HEK293 (cell line): ENCODE measurements around the gene DBX2.
"Not testable (repeated sequence)": the region's sequence is repeated elsewhere in the genome, so short reads cannot be mapped to it uniquely, and the experiment has no call there.

Experiments used
- CTCF ChIA-PET: fragments of 350-600 bp; formaldehyde crosslinking; extraction: SDS; loops from one replicate; lab custom pipeline; 2021; ENCODE audit warnings: antibody characterized with exemption; lab: Yijun Ruan, JAX
- POLR2A ChIA-PET: fragments of 300-600 bp; formaldehyde crosslinking; extraction: SDS; loops from one replicate; lab custom pipeline; 2020; ENCODE audit warnings: antibody characterized with exemption, inconsistent platforms; lab: Yijun Ruan, JAX
- H3K27ac ChIP-seq: fragments of 200-500 bp; sonication (Bioruptor generic); 2 replicates; pipeline ENCODE4 v1.5.1; 2014; ENCODE audit warnings: low read depth, low read length, control low read depth, inconsistent platforms; ENCODE audit errors: extremely low read depth
- H3K36me3 ChIP-seq, 2 experiments: fragments of 200-500 bp in 1 of 2; sonication (Bioruptor generic) in 1 of 2; 1 replicate in 1 of 2; 2 replicates in 1 of 2; pipeline ENCODE4 v1.5.1; 2014 to 2017; ENCODE audit warnings: inconsistent platforms in 2 of 2, low read length in 2 of 2; ENCODE audit not compliant: control insufficient read depth in 2 of 2, insufficient read depth in 1 of 2
- H3K4me1 ChIP-seq: fragments of 200-500 bp; sonication (Bioruptor generic); 2 replicates; pipeline ENCODE4 v1.5.1; 2014; ENCODE audit warnings: mild to moderate bottlenecking, low read length, inconsistent platforms; ENCODE audit not compliant: control insufficient read depth, insufficient read depth
- H3K4me3 ChIP-seq: 2 replicates; pipeline ENCODE4 v1.5.1; 2011; ENCODE audit warnings: low read depth, mild to moderate bottlenecking, control low read depth, low read length, moderate library complexity
- H3K9me3 ChIP-seq: fragments of 200-500 bp; sonication (Bioruptor generic); 2 replicates; pipeline ENCODE4 v1.5.1; 2014; ENCODE audit warnings: low read depth, low read length, inconsistent platforms; ENCODE audit not compliant: control insufficient read depth, insufficient read depth
- ELK4 ChIP-seq: IDR thresholded peaks from 2 replicates; pipeline ENCODE4 v1.6.1; 2011; ENCODE audit warnings: mild to moderate bottlenecking, low read depth, low read length, borderline replicate concordance
- HOXA7 ChIP-seq: sonication (generic); formaldehyde crosslinking; IDR thresholded peaks from 2 replicates; pipeline ENCODE4 v1.8.1; 2022; ENCODE audit warnings: missing genetic modification reagents, borderline replicate concordance
- MEIS1 ChIP-seq: sonication (generic); formaldehyde crosslinking; IDR thresholded peaks from 2 replicates; pipeline ENCODE4 v1.8.1; 2022; ENCODE audit warnings: missing genetic modification reagents, mild to moderate bottlenecking, borderline replicate concordance
- OVOL3 ChIP-seq: fragments of 450-650 bp; formaldehyde crosslinking; IDR thresholded peaks from 2 replicates; pipeline ENCODE4 v1.5.1; 2016; ENCODE audit warnings: missing biosample characterization, missing genetic modification characterization
- YY1 ChIP-seq: fragments of 450-650 bp; formaldehyde crosslinking; IDR thresholded peaks from 2 replicates; pipeline ENCODE4 v1.5.1; 2018; ENCODE audit warnings: missing biosample characterization, missing genetic modification characterization
- ZBTB49 ChIP-seq: fragments of 450-650 bp; formaldehyde crosslinking; IDR thresholded peaks from 2 replicates; pipeline ENCODE4 v1.5.1; 2016; ENCODE audit warnings: missing biosample characterization, missing genetic modification characterization, low read depth
- ZFP37 ChIP-seq: fragments of 450-650 bp; formaldehyde crosslinking; IDR thresholded peaks from 2 replicates; pipeline ENCODE4 v1.5.1; 2016; ENCODE audit warnings: missing biosample characterization, missing genetic modification characterization
- ZNF169 ChIP-seq: fragments of 450-650 bp; formaldehyde crosslinking; IDR thresholded peaks from 2 replicates; pipeline ENCODE4 v1.5.1; 2016; ENCODE audit warnings: missing biosample characterization, missing genetic modification characterization
- ZNF175 ChIP-seq: fragments of 450-650 bp; formaldehyde crosslinking; IDR thresholded peaks from 2 replicates; pipeline ENCODE4 v1.5.1; 2016; ENCODE audit warnings: missing biosample characterization, missing genetic modification characterization
- ZNF2 ChIP-seq: fragments of 450-650 bp; formaldehyde crosslinking; IDR thresholded peaks from 2 replicates; pipeline ENCODE4 v1.5.1; 2016; ENCODE audit warnings: missing biosample characterization, missing genetic modification characterization
- ZNF302 ChIP-seq: fragments of 450-650 bp; formaldehyde crosslinking; IDR thresholded peaks from 2 replicates; pipeline ENCODE4 v1.5.1; 2016; ENCODE audit warnings: missing biosample characterization, missing genetic modification characterization, low read depth
- ZNF350 ChIP-seq: fragments of 450-650 bp; formaldehyde crosslinking; IDR thresholded peaks from 2 replicates; pipeline ENCODE4 v1.5.0; 2017; ENCODE audit warnings: missing biosample characterization, mild to moderate bottlenecking, missing genetic modification characterization
- ZNF37A ChIP-seq: fragments of 450-650 bp; IDR thresholded peaks from 2 replicates; pipeline ENCODE4 v1.5.1; 2018; ENCODE audit warnings: missing biosample characterization, missing genetic modification characterization
- ZNF529 ChIP-seq: fragments of 450-650 bp; formaldehyde crosslinking; IDR thresholded peaks from 2 replicates; pipeline ENCODE4 v1.5.1; 2017; ENCODE audit warnings: missing genetic modification characterization, missing biosample characterization; ENCODE audit not compliant: insufficient replicate concordance
- ZNF670 ChIP-seq: fragments of 450-650 bp; formaldehyde crosslinking; IDR thresholded peaks from 2 replicates; pipeline ENCODE4 v1.5.1; 2016; ENCODE audit warnings: missing biosample characterization, missing genetic modification characterization, low read depth
- ZNF677 ChIP-seq: fragments of 450-650 bp; IDR thresholded peaks from 2 replicates; pipeline ENCODE4 v1.5.0; 2018; ENCODE audit warnings: missing biosample characterization, mild to moderate bottlenecking, missing genetic modification characterization, moderate library complexity
- ZNF777 ChIP-seq: fragments of 450-650 bp; formaldehyde crosslinking; IDR thresholded peaks from 2 replicates; pipeline ENCODE4 v1.5.1; 2017; ENCODE audit warnings: missing biosample characterization, missing genetic modification characterization, borderline replicate concordance
- TF ChIP-seq, protein P1 (sequence below): fragments of 450-650 bp; formaldehyde crosslinking; IDR thresholded peaks from 2 replicates; pipeline ENCODE4 v1.5.1; 2016; ENCODE audit warnings: missing biosample characterization, missing genetic modification characterization
- TF ChIP-seq, protein P2 (sequence below): fragments of 450-650 bp; formaldehyde crosslinking; IDR thresholded peaks from 2 replicates; pipeline ENCODE4 v1.5.1; 2016; ENCODE audit warnings: missing biosample characterization, missing genetic modification characterization
- TF ChIP-seq, protein P3 (sequence below): fragments of 450-650 bp; formaldehyde crosslinking; IDR thresholded peaks from 2 replicates; pipeline ENCODE4 v1.5.1; 2016; ENCODE audit warnings: missing biosample characterization, missing genetic modification characterization, borderline replicate concordance
- TF ChIP-seq, protein P4 (sequence below): fragments of 450-650 bp; formaldehyde crosslinking; IDR thresholded peaks from 2 replicates; pipeline ENCODE4 v1.5.1; 2016; ENCODE audit warnings: missing biosample characterization, missing genetic modification characterization

The DBX2 gene

DNA sequence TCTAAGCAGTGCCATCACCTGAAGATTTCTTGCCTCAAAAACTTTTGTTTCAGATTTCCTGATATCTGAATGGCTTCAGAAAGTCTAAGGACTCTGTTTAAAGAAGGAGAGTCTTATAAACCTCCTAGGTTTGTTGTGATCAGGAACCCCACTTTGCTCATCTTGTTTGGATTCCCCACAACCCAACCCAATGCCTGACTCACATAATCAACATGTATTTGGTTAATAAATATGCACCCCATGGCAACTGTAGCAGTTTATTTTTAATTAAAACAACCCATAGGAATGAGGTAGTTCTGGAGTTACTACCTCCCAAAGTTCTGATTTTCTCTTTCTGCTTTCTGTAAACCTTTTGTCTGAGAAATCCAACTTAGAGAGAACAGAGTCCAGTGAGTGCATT lies 51.5 kb downstream of the DBX2 start:
- Histone ChIP-seq H3K4me1 (no peaks in the 10 kb centered on the region), H3K9me3 (no peaks in the 10 kb centered on the region), H3K4me3 (no peak overlapping the region)
- CTCF ChIA-PET: no interaction called here
- TF ChIP-seq ZNF169 (tag by site-specific recombination) (no peak), ZNF350 (tag by site-specific recombination) (no peak), HOXA7 (CRISPR knock-in tag) (no peak), ZNF670 (tag by site-specific recombination) (no peak), ZFP37 (tag by site-specific recombination) (no peak), YY1 (tag by site-specific recombination) (no peak), ZNF777 (tag by site-specific recombination) (no peak)
- TF ChIP-seq, protein P1, sequence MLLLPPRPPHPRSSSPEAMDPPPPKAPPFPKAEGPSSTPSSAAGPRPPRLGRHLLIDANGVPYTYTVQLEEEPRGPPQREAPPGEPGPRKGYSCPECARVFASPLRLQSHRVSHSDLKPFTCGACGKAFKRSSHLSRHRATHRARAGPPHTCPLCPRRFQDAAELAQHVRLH (tag by site-specific recombination): no peak
- TF ChIP-seq, all 188 proteins: peak for 0
- H3K36me3 ChIP-seq: no peaks in the 10 kb centered on the region
- POLR2A ChIA-PET: no interaction called here
- H3K27ac ChIP-seq: no peak overlapping the region

DNA sequence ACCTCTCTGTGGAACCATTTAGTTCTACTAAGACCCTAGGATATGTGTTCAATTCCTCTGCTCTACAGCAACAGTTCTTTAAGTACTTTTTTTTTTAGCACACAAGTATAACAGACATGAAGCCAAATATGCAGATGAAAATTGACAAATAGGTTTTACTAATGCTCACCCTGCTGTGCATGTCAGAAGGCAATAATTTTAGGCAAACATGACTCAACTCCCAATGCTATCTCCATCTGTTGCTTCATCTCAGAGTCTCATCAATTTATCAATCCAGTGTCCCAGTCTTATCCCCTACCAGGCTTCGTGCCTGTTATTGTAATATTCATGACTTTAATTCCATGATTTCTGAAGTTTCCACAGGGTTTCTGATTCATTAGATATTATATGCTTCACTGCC lies 57.7 kb downstream of the DBX2 start:
- ChIA-PET CTCF (interaction anchor here (1.0 kb wide), 2 partner anchors 14 to 44 kb away, joined by 3 read pairs; no protein-coding TSS in a partner anchor), POLR2A (no interaction called here)
- TF ChIP-seq OVOL3 (no peak), ZNF37A (tag by site-specific recombination) (no peak), MEIS1 (CRISPR knock-in tag) (no peak), YY1 (tag by site-specific recombination) (no peak), ZNF302 (no peak), ZNF175 (tag by site-specific recombination) (no peak), ZNF677 (tag by site-specific recombination) (no peak), ZNF529 (tag by site-specific recombination) (no peak), ELK4 (no peak), ZBTB49 (tag by site-specific recombination) (no peak), ZNF2 (tag by site-specific recombination) (no peak)
- TF ChIP-seq, protein P2, sequence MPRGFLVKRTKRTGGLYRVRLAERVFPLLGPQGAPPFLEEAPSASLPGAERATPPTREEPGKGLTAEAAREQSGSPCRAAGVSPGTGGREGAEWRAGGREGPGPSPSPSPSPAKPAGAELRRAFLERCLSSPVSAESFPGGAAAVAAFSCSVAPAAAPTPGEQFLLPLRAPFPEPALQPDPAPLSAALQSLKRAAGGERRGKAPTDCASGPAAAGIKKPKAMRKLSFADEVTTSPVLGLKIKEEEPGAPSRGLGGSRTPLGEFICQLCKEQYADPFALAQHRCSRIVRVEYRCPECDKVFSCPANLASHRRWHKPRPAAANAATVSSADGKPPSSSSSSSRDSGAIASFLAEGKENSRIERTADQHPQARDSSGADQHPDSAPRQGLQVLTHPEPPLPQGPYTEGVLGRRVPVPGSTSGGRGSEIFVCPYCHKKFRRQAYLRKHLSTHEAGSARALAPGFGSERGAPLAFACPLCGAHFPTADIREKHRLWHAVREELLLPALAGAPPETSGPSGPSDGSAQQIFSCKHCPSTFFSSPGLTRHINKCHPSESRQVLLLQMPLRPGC (tag by site-specific recombination): no peak
- TF ChIP-seq, protein P3, sequence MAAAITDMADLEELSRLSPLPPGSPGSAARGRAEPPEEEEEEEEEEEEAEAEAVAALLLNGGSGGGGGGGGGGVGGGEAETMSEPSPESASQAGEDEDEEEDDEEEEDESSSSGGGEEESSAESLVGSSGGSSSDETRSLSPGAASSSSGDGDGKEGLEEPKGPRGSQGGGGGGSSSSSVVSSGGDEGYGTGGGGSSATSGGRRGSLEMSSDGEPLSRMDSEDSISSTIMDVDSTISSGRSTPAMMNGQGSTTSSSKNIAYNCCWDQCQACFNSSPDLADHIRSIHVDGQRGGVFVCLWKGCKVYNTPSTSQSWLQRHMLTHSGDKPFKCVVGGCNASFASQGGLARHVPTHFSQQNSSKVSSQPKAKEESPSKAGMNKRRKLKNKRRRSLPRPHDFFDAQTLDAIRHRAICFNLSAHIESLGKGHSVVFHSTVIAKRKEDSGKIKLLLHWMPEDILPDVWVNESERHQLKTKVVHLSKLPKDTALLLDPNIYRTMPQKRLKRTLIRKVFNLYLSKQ (tag by site-specific recombination): no peak
- TF ChIP-seq, protein P4, sequence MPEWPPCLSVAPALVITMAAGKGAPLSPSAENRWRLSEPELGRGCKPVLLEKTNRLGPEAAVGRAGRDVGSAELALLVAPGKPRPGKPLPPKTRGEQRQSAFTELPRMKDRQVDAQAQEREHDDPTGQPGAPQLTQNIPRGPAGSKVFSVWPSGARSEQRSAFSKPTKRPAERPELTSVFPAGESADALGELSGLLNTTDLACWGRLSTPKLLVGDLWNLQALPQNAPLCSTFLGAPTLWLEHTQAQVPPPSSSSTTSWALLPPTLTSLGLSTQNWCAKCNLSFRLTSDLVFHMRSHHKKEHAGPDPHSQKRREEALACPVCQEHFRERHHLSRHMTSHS (tag by site-specific recombination): no peak
- H3K4me3 ChIP-seq: no peak overlapping the region
- H3K9me3 ChIP-seq: no peaks in the 10 kb centered on the region
- no peak overlapping the region for H3K27ac ChIP-seq
- H3K36me3 ChIP-seq: no peaks in the 10 kb centered on the region
- H3K4me1 ChIP-seq: no peaks in the 10 kb centered on the region

GRCh38 chr12:44984863-44985262 lies 66.0 kb downstream of the DBX2 start:
- H3K9me3 ChIP-seq, POLR2A ChIA-PET, H3K27ac ChIP-seq, H3K36me3 ChIP-seq, H3K4me1 ChIP-seq, H3K4me3 ChIP-seq: not testable (repeated sequence)
- CTCF ChIA-PET: interaction anchor here (0.7 to 1.1 kb wide), 2 partner anchors 12 to 726 kb away, joined by 3 to 4 read pairs; no protein-coding TSS in a partner anchor
